GM23338 (cell line): ENCODE measurements around the gene GRSF1.

ENCODE experiments used
- REST ChIP-seq: IDR thresholded peaks from one replicate; pipeline ENCODE4 v1.6.1; 2018; ENCODE audit warnings: antibody characterized with exemption; ENCODE audit not compliant: unreplicated experiment
- TF ChIP-seq, protein P1 (sequence below), 2 experiments: fragments of 200-600 bp in 1 of 2; sonication (generic) in 1 of 2; conservative IDR thresholded peaks; 2 replicates each; pipeline versions ENCODE4 v1.5.1 to v1.6.1; 2016 to 2017; ENCODE audit warnings: antibody characterized with exemption in 2 of 2, low read depth in 2 of 2, mild to moderate bottlenecking in 2 of 2, moderate library complexity in 1 of 2

DNA sequence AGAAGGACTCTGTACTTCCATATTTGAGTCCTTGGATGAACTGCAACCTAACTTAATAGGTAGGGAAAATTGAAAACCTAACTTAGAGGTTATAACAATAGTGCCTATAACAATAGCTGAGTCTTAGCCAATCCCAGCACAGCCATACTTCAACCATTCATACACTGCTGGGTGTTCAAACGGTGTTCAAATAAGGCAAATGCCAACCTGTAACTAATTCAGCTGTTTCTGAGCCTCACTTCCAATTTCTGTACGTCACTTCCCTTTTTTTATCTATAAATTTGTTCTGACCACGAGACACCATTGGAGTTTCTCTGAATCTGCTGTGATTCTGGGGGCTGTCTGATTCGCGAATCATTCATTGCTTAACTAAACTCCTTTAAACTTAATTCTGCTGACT is 9.6 kb upstream of the GRSF1 start:
- TF ChIP-seq, protein P1, sequence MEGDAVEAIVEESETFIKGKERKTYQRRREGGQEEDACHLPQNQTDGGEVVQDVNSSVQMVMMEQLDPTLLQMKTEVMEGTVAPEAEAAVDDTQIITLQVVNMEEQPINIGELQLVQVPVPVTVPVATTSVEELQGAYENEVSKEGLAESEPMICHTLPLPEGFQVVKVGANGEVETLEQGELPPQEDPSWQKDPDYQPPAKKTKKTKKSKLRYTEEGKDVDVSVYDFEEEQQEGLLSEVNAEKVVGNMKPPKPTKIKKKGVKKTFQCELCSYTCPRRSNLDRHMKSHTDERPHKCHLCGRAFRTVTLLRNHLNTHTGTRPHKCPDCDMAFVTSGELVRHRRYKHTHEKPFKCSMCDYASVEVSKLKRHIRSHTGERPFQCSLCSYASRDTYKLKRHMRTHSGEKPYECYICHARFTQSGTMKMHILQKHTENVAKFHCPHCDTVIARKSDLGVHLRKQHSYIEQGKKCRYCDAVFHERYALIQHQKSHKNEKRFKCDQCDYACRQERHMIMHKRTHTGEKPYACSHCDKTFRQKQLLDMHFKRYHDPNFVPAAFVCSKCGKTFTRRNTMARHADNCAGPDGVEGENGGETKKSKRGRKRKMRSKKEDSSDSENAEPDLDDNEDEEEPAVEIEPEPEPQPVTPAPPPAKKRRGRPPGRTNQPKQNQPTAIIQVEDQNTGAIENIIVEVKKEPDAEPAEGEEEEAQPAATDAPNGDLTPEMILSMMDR (conservative IDR thresholded peaks at IDR 0.05; ENCODE audit: low read depth in 2 of 2), result no peak
- no peak for TF ChIP-seq REST
